Hematopoietic multipotent progenitor cell treated with erythropoietin and hydrocortisone succinate and interleukin-3 and kit ligand, for 15 days (in vitro differentiated cells): ENCODE results near the gene SLC6A12.
"Not testable (repeated sequence)": the region's sequence is repeated elsewhere in the genome, so short reads cannot be mapped to it uniquely, and the experiment has no call there.

Source experiments
- DNase-seq: peaks from one replicate; pipeline ENCODE4 v3.0.0-alpha.2; 2015; ENCODE audit warnings: low spot score

Gene SLC6A12

DNA sequence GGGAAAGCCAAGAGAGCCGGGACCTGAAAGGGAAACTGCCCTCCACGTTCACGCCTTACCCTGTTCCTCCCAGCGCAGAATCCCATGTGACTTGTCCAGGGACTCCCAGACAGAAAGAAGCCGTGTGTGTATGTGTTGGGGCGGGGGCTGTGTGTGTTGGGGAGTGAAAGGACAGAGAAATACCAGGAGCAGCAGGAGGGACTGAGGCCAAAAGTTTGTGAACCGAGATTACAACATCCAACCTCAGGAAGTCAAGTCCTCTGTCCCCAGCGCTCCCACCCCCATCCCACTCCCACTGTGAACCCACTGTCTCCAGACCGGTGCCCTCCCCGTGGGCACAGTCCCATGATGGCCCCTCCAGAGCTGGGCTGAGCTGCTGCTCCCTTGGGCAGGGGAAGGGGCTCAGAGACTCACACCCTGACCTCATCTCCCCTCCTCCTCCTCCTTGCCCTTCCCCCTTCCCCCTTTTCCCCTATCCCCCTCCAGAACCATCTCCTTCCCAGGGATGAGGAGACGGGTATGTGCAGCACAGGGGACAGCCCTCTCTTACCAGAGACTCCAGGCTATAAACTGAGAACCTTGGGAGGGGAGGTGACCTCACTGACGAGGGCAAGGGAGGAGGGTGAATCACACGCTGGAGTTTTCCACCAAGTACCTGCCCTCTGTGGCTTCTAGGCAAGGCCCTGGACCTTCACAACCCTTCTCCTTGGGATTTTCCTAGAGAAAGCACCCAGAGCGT, at the start of gene SLC6A12:
Gene SLC6A12, minus strand, starts transcription at position 155 of the 739 bp plus-strand sequence. CDS start 4,171 bp downstream, outside the sequence.
- DNase-seq, result no peak

DNA sequence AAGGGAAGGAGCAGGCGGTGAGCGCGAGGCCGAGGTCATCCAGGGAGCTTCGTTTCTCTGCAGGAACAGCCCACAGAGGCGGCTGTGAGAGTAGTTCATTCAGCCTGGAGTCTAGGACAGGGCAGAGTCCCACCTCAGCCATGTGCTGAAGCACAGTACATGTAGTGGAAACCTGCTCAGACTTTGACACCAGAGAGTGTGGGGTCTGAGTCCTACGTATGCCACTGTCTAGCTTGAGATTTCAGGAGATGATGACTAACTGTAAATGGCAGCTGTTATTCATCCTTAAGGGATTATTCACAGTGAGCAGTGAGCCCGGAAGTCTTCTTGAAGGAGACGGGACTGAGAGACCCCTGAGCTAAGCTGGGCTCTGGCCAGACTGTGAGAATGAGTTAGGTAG, 49.6 kb upstream of the SLC6A12 start:
- DNase-seq, result no peak

DNA sequence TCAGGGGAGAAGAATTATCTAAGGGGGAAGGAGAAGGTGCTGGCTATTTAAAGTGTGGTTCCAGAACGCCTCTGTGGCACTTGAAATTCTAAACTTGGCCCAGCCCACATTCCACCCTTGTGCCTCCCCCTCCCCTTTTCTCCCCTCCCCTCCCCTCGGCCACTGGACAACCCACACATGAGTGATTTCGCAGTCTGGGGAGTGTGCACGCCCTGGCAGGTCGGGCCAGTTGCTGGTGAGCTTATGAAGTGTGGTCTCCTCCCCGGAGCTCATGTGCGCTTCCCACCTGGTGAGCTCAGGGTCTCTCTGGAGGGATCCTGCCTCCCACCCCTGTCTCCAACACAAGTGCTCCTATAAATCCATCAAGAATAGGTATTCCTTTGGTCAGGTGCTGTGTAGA, 48.9 kb upstream of the SLC6A12 start, which contains the start of gene SLC6A13:
Gene SLC6A13, minus strand, starts transcription at position 20 of the 400 bp plus-strand sequence. CDS start 2,784 bp downstream, outside the sequence.
- DNase-seq, result no peak

DNA sequence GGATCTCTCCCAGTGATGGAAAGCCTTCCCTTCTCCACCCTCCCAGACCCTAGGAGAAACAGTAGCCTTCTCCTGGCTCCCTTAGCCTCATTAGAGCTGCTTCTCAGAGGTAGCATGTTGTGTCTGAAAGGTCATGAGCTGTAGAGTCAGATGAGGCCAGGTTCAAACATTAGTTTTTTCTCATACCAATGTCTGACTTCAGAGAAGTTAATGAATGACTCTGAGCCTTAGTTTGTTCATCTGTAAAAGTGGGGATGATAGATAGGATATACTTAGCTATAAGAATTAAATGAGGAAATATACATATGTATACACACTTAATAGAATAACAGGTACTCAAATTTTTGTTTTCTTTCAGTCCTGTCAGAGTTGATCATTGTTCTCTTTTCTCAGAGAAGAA, 48.2 kb upstream of the SLC6A12 start:
- DNase-seq, result no peak

DNA sequence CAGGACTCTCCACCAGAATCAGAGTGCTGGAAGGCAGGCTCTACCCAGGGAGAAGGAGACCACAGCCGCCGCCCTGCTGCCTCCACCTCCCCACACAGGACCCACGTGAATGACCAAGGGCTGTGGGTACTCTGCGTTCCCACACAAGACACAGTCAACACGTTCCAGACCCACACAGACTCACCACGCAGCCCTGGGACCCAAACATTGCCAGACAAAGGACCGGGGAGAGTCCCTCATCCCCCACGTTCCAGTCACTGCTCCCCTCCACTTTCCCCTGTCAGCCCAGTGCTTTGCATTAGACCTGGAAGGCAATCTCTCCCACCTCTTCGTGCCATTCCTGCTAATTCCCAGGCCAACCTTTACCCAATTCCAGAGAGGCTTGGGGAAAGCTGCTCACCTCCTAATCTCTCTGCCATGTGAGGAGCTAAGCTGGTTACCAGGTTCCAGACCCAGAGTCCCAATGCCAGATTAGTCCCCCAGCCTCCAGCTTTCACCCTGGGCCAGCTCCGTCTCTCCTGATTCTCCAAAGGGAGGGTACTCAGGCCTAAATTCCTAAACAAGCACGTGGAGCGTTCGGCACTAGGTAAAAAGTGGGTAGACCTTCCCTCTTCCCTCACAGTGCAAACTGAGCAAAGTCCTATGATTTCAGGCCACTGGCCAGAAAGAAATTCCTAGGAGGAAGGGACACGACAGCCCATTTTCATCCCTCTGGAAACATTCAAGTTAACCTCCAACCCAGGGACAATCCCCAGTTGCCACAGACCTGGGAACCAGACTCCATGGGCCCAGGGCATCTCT, 43.8 kb upstream of the SLC6A12 start:
- no peak for DNase-seq

DNA sequence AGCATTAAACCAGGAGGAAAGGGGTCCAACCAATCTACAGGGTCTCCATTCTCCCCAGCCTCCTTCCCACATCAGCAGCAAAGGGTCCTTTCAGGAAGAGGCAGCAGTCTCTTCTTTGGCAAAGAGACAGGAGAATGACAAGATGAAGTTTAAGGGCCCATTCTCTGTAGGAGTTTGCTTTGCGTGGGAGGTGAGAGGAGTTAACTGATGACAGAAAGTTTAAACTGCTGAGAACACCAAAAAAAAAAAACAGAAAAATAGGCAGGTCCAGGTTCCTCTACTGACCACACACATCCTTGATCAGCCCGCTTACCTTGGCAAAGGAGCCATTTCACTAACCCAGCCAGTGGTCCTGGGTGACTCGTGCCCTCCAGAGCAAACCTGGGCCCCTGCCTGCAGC, 43.0 kb upstream of the SLC6A12 start:
- DNase-seq, result no peak

DNA sequence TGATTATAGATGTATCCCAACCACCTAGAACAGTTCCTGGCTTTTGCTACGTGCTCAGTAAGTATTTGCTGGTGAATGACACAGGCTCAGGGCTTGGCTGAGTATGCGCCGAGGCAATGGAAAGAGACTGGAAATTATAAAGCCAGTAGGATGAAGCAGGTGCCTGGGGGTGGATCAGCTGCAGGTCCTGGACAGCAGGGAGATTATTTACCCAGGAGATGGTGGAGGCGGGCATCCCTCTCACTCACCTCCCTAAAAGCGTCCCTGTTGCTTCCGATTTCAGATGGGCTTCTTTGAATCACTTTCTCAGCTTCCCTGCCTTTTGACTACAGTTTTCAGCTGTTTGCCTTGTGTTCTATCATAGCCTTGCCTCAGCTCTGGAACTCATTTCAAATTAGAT, 42.3 kb upstream of the SLC6A12 start:
- no peak for DNase-seq

DNA sequence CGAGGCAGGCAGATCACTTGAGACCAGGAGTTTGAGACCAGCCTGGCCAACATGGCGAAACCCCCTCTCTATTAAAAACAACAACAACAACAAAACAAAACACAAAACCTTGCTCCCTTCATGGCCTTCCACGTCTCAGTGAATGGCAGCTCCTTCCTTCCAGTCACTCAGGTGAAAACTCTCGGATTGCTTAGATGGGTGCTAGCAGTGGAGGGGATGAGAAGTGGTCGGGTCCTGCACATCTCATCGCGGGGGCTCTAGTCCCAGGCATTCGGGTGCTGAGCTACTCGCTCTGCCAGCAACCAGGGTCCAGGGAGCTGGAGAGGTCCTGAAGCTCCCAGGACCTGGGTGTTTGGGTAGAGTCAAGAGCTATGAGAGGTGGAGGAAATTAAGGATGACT, 41.0 kb upstream of the SLC6A12 start:
- DNase-seq, result no peak

DNA sequence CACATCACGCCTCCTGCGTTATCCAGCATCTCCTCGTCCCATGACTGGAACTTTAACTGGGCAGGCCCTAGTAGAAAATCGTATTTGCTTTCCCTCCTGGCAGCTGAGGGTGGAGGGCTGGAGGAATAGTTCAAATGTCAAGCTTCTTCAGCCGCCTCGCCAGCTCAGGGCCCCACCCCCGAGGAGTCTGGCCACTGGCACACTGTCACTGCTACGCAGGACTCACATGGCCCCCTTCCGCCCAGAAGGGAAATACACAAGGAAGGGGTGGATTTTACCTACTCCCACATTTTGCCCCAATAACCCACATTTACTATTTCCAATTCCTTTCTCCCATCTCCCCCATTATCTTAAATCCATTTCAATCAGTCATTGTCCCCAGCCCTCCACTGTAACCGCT, 40.1 kb upstream of the SLC6A12 start:
- DNase-seq, result no peak

DNA sequence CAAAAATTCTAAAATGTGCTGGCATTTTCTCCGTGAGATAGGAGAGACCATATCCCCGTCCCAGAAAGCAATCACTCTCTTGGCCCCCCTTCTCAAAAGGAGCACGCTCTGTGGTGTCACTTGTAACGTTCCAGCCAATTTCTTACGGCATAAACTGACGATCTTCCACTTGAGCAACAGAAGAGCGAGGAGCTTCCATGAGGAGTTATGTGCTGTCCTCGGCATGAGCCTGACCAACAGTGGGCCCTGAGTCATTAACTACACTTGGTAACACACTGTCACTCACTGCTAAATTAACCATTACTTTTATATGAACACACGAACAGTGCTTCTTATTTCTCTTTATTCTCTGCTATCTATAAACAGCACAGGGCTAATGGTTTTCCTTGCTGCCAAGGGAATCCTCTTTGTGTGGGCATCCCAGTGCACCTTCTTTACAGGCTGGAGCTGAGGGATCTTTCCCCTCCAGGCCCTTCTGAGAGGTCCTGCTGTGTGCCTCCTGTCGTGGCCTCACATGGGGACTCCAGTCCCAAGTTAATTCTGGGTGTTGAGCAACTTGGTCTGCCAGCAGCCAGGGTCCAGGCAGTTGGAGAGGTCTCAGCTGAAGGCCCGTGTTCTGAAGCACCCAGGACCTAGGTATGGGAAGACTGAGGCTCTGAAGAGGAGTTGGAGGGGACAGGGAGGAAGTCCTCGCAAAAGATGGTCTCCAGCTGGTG, 39.3 kb upstream of the SLC6A12 start:
- DNase-seq, result no peak

DNA sequence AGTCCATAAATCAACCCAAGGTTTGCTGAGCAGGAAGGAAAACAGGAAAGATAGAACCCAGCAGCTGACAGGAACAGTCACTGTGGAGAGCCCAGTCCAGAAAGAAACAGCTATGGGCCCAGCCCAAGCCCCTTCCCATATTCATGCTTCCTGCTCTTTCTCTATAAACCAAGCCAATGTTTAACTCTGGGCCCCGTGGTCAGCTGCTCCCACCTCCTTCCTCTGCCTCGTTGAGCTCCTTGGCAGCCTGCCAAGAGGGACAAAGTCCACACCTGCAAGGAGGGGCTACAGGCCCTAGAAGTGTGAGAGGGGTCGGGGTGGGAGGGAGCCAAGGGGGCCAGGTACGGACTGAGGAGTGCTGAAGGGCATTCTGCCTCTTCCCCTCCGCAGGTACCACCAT, 38.7 kb upstream of the SLC6A12 start:
- no peak for DNase-seq

DNA sequence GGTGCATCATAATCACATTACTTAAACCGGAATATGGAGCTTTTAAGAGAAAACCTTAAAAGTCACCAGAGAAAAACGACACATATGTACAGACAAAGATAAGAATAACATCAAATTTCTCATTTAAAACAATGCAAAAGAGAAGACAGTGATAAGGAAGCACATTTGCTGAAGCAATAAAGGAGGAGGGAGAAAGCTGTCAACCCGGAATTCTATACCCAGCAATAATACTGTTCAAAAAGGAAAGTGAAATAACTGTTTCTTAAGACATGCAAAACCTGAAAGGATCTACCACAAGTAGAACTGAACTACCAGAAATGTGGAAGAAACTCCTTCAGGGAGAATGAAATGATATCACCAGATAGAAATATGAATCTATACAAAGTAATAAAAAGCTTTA, 33.3 kb upstream of the SLC6A12 start:
- DNase-seq, result no peak

DNA sequence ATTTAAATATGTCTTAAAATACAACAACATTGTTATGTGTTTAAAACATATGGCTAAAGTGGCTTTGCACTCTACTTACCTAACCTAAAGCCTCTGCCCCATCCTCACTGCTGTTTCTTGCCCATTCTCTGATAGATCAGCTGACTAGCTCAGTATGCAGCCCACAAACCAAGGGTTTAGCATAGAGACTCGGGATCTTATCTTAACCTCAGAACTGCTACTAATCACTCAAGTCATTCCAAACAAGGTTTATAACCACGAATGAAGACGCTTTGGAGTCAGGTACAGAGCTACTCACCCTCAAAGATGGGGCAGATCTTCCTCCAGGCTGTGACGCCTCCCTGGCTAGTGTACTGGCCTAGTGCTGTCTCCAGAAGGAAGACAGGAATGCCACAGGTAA, 29.4 kb upstream of the SLC6A12 start:
- no peak for DNase-seq

DNA sequence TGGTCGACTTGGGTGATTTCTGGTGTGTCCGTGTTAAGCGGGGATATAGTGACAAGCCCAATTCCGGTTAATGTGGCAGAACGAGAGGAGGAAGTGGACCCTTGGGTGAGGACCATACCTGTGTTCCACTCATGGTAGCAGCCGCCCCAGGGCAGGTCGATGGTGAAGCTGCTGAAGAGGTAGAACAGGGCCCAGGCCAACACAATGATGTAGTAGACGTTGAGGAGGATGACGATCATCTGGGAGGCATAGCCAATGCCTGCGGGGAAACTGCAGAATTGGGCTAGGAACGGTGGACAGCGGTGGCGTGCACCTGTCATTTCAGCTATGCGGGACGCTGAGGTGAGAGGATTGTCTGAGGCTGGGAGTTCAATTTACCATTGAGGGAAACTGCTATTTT, 28.5 kb upstream of the SLC6A12 start:
- DNase-seq, result no peak

DNA sequence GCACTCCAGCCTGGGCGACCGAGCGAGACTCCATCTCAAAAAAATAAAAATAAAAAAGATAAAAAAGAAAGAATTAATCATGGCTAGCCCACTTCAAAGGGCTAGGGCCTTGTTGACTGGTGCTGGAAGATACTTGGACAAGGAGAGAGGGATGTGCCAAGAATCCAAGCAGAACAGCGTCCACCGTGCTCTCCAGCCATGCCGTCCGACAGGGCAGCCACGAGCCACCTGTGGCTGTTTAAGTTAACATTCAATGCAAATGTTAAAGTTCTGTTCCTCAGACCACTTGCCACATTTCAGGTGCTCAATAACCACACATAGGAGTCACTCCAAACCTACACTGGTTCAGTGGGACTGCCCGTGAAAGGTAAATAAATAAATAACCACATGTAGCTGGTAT, 27.3 kb upstream of the SLC6A12 start:
- DNase-seq, result no peak

DNA sequence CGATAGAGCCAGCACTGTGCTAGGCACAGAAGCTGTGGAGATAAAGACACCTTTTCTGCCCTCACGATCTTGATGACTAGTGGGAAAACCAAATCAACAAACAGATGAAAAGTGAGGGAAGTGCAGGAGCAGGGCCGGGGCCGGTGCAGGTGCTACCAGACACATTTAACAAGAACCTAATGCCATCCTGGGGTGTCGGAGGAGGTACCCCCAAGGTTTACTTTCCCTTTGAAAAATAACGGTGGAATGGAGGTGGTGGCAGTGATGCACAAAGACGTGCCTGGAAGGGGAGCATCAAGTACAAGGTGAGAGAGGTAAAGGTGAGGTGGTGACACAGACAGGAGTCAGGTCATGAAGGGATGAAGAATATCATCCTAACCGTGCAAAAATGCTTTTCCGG, 26.6 kb upstream of the SLC6A12 start:
- no peak for DNase-seq

DNA sequence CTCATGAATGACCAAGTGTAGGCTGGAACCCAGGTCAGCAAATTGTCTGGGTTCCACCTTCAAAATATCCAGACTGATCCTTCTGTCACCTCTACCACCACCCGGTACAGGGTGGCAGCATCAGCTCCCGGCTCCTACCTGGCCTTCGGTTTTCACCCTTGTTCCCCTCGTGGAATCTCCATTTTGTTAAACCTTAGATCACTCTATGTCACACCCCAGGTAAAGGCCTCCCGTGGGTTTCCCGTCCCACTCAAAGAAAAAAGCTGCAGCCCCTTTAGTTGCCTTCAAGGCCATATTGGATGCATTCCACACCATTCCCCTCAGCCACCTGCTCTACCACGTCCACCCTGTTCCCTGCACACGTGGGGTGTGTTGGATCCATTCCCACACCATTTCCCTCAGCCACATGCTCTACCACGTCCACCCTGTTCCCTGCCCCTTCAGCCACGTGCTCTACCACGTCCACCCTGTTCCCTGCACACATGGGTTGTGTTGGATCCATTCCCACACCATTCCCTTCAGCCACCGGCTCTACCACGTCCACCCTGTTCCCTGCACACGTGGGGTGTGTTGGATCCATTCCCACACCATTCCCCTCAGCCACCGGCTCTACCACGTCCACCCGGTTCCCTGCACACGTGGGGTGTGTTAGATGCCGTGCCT, 24.9 kb upstream of the SLC6A12 start:
- no peak for DNase-seq

DNA sequence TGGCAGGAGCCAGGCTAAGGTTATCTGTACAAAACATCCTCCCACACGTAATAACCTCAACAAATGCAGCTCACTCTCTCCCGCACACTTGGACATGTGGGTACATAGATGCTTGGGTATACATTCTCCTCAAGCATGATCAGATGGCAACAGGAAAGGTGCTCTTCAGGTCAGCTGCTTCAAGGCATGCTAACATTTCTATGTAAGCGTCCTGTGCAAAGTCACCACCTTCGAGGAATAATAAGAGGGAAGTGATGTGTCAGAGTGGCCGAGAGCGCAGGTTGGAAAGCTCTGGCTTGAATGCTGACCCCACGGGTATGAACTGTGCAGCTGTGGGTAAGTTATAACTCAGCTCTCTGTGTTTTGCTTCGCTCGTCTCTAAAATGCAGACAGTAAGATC, 24.2 kb upstream of the SLC6A12 start:
- DNase-seq, result no peak

DNA sequence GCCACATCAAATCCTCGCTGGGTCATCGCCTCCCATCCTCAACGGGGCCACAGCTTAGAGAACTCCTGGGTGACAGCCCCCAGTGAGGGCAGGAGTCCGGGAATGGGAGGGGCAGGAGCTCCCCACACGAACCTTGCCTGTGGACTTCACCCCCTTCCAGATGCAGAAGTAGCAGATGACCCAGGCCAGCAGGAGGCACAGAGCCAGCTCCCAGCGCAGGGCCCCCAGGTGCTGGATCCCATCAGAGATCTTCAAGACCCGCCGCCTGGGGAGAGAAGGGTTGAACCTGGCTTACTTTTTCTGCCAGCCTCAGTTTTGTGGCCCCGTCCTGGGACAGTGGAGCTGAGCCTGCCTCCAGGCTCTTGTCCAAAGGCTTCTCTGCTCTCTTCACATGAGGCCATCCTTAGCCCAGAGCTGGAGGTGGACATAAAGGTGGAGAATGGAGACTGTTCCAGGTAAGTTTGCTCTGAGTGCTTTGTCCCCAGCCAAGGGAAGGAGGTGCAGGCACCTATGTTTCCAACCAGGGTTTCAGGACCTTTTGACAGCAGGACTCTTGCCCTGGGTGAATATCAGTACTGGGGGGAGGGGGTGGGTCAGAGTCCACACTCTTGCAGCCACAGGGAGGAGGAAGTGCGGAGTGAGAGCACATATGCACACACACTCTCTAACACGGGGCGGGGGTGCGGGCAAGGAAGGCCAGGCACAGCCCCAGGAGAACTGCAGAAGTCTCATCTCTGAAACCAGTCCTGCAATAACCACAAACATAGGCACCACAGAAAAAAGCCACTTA, 23.3 kb upstream of the SLC6A12 start:
- no peak for DNase-seq

DNA sequence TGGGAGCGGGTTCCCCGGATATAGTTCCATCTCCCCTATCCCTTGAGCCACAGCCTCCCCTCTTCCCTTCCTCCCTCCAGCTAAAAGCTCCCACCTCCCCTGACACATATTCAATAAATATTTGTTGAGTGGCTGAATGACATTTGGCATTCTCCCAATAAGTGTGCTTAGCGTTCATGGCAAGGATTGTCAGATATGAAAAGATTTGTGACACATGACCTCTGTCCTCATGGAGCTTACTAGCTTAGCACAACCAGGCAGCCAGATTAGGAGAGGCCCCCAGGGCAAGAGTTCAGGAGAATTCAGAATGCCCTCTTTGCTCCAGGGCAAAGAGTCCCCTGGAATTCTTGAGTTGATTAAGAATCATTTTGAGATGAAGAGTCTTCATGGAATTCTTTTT, 22.5 kb upstream of the SLC6A12 start:
- DNase-seq, result no peak

DNA sequence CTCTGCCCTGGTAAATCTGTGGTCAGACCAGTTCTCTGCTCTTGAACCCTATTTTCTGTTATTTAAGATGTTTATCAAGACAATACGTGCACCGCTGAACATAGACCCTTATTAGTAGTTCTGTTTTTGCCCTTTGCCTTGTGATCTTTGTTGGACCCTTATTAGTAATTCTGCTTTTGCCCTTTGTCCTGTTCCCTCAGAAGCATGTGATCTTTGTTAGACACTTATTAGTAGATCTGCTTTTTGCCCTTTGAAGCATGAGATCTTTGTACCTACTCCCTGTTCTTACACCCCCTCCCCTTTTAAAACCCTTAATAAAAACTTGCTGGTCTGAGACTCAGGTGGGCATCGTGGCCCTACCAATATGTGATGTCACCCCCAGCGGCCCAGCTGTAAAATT, 22.0 kb upstream of the SLC6A12 start:
- not testable (repeated sequence) for DNase-seq
